LNCAP (cell line): ENCODE results near the gene KCNK17.

Experiments used
- CTCF ChIP-seq: fragments of 450-650 bp; IDR thresholded peaks from 2 replicates; pipeline ENCODE4 v1.5.1; 2017; ENCODE audit warnings: mild to moderate bottlenecking

The KCNK17 gene

DNA sequence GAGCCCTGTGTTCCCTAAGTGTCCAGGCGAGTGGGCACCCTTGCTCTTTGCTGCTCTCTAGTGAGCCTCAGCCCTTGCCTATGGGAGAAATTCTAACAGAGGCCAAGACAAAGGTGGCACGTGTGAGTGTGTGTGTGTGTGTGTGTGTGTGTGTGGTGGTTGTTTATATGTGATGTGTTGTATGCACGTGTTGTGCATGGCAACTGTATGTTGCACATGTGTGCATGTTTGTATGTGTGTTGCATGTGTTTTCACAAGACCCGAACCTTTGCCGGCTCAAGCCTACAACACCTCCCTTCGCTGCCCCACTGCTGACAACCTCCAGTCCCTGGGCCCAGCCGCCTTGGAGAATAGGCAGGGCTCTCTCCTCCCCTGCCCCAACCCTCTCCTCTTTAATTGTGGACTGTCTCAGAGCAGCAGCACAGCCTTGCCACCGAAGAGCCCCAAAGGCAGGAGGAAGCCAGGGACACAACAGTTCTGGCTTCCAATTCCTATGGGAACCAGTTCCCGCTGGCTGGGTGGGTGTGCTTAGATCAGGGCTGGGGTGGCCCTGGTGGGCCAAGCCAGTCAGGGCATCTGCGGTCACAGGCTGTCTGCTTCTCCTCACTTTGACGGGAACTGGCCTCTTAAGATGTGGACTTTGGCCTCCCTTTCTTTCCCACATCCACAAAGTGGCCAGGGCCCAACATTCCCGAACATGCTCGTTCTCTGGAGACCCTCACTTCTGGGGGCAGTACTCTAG lies 5.6 kb upstream of the KCNK17 start:
- no peak for TF ChIP-seq CTCF

- TF ChIP-seq CTCF, result no peak
Observed at GRCh38 chr6:39317256-39317655, 3.0 kb upstream of the KCNK17 start.

DNA sequence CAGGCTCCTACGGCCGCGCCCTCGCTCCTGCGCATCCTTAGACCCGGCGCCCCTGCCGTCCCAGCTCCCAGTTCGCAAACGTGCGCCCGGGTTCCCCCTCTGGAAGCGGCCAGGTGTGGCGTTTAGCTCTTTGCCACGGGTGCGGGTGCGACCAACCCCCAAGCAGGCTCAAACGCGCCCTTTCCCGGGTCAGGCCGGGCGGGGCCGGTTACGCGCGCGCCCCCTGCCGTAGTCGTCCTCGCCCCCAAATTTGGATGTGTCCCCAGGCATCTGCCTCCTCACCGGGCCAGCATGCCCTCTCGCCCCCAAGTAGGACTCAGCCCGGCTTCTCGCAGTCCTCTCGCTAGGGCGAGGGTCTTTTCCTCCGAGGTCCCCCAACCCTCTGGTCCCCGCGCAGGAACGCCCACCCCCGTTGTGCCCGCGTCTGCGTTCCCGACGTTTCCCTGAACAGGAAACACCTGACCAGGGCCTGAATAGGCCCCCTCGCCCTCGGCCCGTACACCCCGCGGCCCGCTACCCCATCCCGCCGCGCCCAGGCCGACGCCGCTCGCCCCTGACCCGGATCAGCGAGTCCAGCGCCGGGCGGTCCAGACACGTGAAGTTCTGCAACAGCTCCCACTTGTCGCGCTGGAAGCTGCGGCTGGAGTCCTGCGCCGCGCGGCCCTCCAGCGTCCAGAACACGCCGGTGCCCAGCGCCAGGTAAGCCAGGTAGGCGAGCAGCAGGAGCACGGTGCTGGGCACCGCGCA lies 520 bp downstream of the KCNK17 start:
- TF ChIP-seq CTCF, result no peak

DNA sequence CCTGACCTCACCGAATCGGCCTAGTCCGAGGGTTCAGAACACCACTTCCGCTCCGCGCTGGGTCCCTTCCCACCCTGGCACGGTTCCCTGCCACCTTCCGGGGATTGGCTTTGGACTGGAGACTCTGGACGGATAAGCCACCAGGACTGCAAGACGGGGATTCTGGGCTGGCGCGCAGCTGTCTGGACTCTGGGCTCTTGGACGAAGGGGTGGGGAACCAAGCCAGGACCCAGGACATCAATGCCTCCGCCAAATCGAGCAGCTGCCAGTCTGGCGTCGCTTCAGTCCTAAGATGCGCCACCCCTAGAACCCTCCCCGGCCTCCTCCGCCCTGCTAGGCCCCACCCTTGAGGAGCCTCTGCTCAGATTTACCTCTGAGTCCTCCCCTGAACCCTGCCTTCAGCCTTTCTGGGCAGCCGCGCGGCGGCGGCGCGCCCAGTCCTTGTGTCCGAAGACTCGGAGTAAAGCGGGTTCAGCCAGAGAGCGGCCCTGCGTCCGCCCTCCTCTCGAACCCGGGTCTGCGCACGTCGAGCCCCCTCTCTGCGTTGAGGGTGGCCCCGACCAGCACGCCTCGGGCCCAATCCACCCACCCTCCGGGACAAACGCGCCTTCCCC lies 1.2 kb downstream of the KCNK17 start:
- TF ChIP-seq CTCF, result no peak

DNA sequence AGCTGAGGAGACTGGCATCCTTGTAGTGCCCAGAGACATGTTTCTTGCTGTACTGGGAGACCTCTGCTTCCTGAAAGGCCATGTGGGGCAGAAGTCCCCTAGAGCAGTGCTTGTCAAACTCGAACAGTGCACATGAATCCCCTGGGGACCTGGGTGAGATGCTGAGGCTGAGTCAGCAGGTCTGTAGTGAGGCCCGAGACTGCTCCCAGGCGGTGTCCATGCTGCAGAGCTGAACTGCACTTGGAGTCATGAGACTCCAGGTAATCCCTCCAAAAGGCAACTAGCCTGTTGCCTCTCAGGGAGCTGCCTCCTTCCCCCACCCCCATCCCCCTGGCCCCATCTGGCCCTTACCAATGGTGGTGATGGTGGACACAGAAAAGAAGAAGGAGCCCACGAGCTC lies 3.7 kb downstream of the KCNK17 start:
- no peak for TF ChIP-seq CTCF

DNA sequence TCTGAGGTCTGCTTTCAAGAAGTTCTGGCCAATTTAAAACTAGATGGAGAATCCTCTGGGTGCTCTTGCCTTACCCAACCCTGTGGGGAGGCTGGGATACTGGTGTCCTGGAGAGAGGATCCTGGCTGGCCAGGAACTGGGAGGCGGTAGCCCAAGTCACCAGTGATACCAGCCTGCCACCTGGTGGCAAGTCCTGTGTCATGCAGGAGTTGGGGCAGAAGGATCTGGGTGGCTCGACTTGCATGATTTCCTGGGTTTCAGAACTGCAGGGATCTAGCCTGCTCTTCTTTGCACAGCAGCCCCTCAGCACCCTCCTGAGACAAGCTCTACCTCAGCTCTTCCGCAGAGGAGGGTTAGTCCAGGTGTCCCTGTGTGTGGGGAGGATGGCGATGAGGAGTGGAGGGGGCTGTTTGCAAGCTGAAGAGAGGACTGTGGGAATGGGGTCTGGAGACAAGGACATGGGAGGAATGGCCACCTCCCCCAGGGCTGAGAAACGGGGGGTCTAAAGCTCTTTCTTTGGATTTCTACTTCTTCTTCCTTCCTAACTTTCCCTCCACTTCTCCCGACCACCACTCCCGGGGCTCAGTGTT lies 4.2 kb downstream of the KCNK17 start:
- peak; percentile 80 for TF ChIP-seq CTCF

GRCh38 chr6:39307462-39307861 lies 6.8 kb downstream of the KCNK17 start:
- TF ChIP-seq CTCF, result no peak
